Measurements from ENCODE around the gene CATSPERB.

DNA sequence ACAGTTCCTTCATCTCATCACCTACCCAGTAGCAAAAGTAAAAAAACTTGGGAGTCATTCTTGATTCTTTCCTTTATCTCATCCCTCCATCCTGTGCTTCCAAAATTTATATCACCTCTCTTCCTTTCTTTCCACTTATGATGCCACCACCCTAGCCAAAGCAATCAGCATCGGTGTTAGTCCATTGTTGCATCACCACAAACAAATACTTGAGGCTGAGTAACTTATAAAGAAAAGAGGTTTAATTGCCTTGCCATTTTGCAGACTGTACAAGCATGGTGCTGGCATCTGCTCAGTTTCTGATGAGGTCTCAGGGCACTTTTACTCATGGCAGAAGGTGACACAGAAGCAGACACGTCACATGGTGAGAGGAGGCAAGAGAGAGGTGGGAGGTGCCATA, 19.8 kb upstream of the CATSPERB start:
- TF ChIP-seq, protein P1, sequence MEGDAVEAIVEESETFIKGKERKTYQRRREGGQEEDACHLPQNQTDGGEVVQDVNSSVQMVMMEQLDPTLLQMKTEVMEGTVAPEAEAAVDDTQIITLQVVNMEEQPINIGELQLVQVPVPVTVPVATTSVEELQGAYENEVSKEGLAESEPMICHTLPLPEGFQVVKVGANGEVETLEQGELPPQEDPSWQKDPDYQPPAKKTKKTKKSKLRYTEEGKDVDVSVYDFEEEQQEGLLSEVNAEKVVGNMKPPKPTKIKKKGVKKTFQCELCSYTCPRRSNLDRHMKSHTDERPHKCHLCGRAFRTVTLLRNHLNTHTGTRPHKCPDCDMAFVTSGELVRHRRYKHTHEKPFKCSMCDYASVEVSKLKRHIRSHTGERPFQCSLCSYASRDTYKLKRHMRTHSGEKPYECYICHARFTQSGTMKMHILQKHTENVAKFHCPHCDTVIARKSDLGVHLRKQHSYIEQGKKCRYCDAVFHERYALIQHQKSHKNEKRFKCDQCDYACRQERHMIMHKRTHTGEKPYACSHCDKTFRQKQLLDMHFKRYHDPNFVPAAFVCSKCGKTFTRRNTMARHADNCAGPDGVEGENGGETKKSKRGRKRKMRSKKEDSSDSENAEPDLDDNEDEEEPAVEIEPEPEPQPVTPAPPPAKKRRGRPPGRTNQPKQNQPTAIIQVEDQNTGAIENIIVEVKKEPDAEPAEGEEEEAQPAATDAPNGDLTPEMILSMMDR (optimal IDR thresholded peaks at IDR 0.05 in 1 of 3, IDR thresholded peaks at IDR 0.05 in 1 of 3, conservative IDR thresholded peaks at IDR 0.05 in 1 of 3; ENCODE audit: extremely low read depth in 1 of 3, insufficient read depth in 2 of 3, low read length in 3 of 3): no peak
- TF ChIP-seq EZH2 (IDR thresholded peaks at IDR 0.05; ENCODE audit: low read length): no peak

Measured in keratinocyte (primary cell).